ENCODE results near the gene C5orf47.

DNA sequence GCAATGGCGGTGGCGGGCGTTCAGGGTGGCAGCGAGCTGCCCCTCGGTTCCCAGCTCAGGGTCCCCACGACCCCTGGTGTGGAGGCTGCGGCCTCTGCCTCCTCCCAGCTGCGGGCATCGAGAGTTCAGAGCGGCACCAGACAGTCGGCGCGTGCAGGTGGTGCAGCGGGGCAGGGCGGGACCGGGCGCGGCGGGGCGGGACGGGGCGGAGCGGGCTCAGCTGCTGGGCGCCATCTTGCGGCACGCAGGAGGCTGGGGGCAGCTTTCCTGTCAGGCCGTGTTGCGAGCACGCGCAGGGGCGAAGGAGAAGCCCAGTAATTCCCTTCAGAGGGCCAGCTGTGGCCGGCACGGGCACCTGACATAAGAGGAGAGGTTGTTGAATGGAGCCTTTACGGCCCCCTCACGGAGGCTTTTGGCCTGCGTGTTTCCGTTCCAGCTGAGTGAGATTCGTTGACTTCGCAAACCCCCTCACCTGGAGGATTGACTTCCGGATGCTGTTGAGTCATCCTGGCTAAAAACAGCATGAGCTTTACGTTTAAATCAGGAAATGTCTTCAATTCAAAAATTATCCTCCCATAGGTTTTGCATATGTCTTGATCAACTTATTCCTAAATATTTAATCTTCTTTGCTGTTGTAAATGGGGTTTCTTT is 587 bp downstream of the C5orf47 start:
- TF ChIP-seq TAF1 (IDR thresholded peaks at IDR 0.05; ENCODE audit: borderline replicate concordance, insufficient read depth, low read length) (no peak), SIN3A (IDR thresholded peaks at IDR 0.05; ENCODE audit: borderline replicate concordance, insufficient read depth, low read length) (no peak)

All from PFSK-1 (cell line).